HL-60 (cell line): Measurements from ENCODE around the gene CNIH3.

Experiments
- CTCF ChIP-seq: IDR thresholded peaks from one replicate; pipeline ENCODE4 v1.5.1; 2011; ENCODE audit warnings: low read length, control low read depth, inconsistent platforms; ENCODE audit not compliant: insufficient read depth
- GABPA ChIP-seq: IDR thresholded peaks from 2 replicates; pipeline ENCODE4 v1.6.1; 2012; ENCODE audit warnings: low read depth
- POLR2AphosphoS5 ChIP-seq: IDR thresholded peaks from 2 replicates; pipeline ENCODE4 v1.6.1; 2012; ENCODE audit warnings: low read depth
- TF ChIP-seq, protein P1 (sequence below): IDR thresholded peaks from 2 replicates; pipeline ENCODE4 v1.6.1; 2012; ENCODE audit warnings: low read depth; ENCODE audit not compliant: insufficient replicate concordance

DNA sequence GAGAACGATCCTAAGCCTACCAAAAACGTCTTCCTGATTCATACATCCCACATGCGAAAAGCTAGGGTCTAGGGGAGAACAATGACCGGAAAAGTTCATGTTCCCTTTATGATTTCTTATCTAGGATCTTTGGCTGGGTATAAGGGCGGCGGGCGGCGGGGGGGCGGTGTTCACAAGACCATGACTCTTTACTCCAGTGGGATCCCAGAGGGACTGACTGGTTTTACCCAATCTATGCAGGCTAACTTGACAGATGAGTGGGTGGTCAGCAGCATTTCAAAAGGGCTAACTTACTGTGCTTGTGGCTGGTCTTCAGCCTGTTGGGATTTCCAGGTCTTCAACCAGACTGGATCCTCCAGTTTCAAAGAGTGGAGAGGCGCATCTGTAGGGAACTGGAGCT is 40.3 kb downstream of the CNIH3 start:
- TF ChIP-seq CTCF: no peak
- TF ChIP-seq POLR2AphosphoS5: no peak
- TF ChIP-seq, protein P1, sequence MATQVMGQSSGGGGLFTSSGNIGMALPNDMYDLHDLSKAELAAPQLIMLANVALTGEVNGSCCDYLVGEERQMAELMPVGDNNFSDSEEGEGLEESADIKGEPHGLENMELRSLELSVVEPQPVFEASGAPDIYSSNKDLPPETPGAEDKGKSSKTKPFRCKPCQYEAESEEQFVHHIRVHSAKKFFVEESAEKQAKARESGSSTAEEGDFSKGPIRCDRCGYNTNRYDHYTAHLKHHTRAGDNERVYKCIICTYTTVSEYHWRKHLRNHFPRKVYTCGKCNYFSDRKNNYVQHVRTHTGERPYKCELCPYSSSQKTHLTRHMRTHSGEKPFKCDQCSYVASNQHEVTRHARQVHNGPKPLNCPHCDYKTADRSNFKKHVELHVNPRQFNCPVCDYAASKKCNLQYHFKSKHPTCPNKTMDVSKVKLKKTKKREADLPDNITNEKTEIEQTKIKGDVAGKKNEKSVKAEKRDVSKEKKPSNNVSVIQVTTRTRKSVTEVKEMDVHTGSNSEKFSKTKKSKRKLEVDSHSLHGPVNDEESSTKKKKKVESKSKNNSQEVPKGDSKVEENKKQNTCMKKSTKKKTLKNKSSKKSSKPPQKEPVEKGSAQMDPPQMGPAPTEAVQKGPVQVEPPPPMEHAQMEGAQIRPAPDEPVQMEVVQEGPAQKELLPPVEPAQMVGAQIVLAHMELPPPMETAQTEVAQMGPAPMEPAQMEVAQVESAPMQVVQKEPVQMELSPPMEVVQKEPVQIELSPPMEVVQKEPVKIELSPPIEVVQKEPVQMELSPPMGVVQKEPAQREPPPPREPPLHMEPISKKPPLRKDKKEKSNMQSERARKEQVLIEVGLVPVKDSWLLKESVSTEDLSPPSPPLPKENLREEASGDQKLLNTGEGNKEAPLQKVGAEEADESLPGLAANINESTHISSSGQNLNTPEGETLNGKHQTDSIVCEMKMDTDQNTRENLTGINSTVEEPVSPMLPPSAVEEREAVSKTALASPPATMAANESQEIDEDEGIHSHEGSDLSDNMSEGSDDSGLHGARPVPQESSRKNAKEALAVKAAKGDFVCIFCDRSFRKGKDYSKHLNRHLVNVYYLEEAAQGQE: no peak
- no peak for TF ChIP-seq GABPA
